Stimulated activated CD4-positive, alpha-beta T cell treated with anti-CD3 and anti-CD28 coated beads, Interleukin-15, amount 100 ng/mL, for 48 hours (primary cell): Measurements from ENCODE around the gene PTPRD.

Experiments
- DNase-seq, 2 donors: peaks; one replicate each; pipeline ENCODE4 v3.0.0-alpha.2; 2020; ENCODE audit warnings: low read depth in 2 of 2

PTPRD gene

DNA sequence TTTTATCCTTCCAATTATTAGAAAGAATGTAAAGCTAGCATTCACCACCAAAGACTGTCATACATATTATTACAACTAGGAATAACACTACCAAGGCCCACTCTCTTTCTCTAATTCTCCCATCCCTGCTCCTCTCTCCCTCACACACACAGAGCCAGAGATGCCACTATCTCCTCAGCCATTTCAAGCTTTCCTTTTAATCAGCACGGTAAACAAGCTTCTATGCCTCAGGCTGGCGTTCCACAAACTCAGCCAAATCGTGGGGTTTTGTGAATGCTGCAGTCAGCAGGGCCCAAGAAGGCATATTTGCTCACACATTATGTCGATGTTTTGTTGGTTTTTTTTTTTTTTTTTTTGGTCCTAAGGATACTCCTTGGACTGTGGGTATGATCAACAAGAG, 1833.3 kb downstream of the PTPRD start:
- DNase-seq, result no peak

GRCh38 chr9:8778356-8778755, 1834.4 kb downstream of the PTPRD start:
- no peak for DNase-seq

GRCh38 chr9:8772302-8772701, 1840.5 kb downstream of the PTPRD start:
- DNase-seq, result no peak

DNA sequence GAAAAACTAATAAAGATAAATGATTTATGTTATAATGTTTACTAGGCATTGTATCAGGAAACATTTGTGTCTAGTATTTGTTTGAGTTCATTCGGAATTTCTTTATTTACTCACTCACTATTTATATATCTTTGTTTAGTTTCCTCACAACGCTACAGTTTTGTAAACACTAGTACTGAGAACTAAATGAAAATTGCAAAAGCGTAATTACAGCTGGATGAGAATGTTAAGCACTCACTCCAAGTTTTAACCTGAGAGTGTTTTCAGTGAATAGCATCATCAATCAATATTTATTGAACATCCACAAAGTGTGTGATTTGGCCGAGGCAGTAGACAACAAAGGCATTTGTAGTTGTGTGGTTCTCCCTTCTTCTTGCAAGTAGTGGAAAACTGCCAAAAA, 1843.6 kb downstream of the PTPRD start:
- no peak for DNase-seq

- no peak for DNase-seq
Observed at GRCh38 chr9:8766096-8766495, 1846.7 kb downstream of the PTPRD start.

GRCh38 chr9:8764051-8764450, 1848.8 kb downstream of the PTPRD start:
- DNase-seq, result no peak

DNA sequence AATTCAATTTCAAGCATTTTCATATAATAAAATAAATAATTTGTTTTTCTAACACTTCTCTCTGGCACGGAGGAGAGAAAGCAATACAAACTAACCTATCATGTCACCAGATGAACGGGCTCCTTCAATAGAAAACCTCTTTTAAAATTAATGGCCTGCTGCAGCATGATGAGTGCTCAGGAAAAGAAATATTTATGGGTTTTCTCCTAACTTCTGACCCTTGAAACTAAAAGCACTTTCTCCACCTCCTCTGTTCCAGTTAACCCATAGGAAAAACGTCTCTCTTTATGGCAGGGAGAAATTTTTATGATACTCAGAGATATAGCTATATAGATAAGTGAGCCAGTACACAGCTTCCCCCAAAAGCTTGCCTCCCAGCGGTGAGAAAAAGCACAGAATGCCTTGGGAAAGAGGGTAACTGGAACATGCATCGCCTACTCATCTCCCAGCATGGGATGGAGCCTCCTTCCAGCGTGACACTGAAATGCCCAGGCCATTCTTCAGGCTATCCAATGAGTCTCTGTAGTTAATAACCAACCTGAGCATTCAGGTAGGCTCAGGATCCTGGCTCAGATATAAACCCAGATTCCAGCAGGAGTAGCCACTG, 1850.2 kb downstream of the PTPRD start:
- DNase-seq, result no peak

- DNase-seq, result no peak
Observed at GRCh38 chr9:8760000-8760767, 1852.6 kb downstream of the PTPRD start.

DNA sequence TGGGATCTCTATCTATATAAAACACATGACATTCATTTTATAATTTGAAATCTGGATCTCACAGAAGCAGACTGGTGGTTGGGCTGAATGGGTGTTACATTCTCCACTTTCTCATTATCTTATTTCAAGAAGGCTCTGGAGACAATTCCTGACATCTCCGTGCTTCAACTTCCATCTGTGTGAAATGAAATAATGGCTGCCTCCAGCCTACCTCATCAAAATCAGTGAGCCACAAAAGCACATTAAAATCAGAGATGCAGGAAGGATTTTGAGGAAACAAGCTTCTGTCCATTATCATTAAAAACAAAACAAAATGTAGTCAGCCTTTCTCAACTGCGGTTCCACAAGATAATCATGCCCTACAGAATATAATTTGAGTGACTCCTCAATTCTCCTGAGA, 1854.9 kb downstream of the PTPRD start:
- DNase-seq, result no peak

- no peak for DNase-seq
Observed at GRCh38 chr9:8754751-8755150, 1858.1 kb downstream of the PTPRD start.

DNA sequence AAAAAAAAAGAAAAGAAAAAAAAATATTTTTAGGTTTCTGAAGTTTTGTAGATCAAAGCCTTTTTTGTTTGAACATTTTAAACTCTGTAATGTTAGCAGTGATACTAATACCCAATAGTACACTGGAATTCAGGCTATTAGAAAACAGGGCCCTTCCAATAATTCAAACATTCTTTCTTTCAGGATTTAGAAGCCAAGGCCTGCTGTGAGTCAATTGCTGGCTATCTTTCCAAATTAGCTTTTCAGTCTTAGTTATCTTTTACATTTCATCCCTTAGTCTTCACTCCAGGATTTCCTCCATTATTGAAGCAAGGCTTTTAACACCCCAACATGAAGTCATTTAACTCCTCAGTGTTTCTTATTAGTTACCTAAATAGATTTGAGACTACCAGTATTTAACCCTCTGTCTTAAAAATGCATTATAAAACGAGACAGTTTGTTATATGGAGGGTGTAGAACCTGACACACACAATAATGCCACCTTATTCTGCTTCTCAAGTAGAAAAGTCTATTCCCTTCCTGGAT, 1861.3 kb downstream of the PTPRD start:
- DNase-seq, result no peak

DNA sequence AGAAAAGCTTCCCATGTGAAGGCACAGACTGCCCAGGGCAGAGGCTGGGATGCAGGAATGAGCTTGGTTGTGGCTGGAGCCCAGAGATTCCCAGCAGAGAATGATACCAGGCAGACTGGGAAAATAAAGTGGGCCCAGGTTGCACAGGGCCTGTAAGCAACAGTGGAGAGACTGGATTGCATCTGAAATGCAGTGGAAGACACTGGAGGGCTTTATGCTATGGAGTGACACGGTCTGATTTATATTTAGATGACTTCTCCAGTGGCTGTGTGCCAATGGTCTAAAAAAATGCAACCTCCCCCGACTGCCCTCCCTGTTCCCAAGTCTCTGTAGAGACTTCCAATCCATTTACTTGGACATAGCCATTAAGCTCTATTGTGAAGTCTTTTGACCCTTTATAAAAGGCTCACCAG, 1862.2 kb downstream of the PTPRD start:
- no peak for DNase-seq

GRCh38 chr9:8745347-8745746, 1867.5 kb downstream of the PTPRD start:
- no peak for DNase-seq

GRCh38 chr9:8738945-8739344, 1873.9 kb downstream of the PTPRD start:
- no peak for DNase-seq

- no peak for DNase-seq
Observed at GRCh38 chr9:8736805-8737204, 1876.0 kb downstream of the PTPRD start.

GRCh38 chr9:8734760-8735159, 1878.0 kb downstream of the PTPRD start:
- DNase-seq, result no peak

DNA sequence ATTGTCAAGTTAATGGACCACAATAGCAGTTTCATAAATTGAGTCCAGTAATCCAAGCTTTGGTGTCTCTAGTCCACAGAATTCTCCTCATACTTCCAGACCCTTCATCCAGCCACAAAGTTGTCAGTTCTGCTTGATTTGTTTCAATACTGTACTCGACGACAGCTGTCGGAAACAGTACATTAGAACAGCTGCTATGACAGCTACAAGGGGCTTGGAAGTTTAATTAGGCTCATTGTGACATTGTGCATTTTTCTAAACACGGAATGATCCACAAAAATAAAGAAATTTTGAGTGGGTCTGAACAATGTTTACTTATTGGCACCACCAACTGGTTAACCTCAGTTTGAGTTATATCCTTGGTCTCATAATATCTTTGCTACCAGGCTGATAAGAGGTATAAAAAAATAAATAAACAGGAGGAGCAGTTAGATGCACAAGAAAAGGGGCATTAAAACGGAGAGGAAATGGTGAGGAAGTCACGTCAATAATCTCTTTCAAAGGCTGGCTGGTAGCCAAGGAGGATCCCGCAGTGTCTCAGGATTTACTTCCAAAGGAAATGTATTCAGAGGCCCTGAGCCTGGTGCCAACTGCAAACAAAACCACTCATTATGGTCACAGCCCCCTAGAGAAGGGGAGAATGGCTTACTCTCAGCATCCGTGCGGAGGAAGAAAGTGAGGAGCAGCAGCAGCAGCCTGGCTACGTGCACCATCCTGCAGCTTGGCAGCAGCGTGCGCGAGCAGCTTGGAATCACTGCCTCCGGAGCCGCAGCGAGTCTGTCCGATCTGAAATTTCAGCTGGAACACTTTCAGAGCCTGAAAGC, 1879.5 kb downstream of the PTPRD start:
- no peak for DNase-seq

DNA sequence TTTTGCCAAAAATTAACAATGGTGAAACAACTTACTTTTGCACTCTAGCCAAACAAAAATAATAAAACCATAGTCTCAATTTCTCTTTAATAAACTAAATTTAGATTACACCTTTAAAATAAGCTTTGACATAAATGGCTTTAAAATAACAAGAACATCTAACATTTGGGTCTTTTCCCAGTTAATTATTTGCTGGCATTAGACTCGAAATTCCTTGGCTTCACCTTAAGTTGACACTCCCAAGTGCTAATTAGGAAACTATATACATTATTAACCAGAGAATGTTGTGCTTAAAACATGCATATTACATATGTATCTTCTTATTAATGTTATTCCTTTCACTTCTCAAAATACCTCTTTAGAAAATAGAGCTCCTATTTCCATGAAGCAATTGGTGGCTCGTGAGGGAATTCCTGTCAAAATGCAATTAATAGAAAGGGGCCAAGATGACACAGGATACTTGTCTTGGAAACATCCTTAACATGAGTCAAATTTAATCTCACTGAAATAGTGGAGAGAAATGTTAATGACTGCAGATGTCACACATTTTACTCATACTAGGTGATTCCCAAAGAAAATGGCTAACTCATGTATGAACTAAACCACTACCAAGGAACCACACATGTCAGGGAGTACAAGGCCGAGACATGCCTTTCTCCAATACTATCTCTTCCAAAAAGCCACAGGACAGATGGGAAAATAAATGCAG, 1880.3 kb downstream of the PTPRD start:
- DNase-seq, result no peak

- DNase-seq, result no peak
Observed at GRCh38 chr9:8730618-8731017, 1882.2 kb downstream of the PTPRD start.

GRCh38 chr9:8728910-8729309, 1883.9 kb downstream of the PTPRD start:
- no peak for DNase-seq

DNA sequence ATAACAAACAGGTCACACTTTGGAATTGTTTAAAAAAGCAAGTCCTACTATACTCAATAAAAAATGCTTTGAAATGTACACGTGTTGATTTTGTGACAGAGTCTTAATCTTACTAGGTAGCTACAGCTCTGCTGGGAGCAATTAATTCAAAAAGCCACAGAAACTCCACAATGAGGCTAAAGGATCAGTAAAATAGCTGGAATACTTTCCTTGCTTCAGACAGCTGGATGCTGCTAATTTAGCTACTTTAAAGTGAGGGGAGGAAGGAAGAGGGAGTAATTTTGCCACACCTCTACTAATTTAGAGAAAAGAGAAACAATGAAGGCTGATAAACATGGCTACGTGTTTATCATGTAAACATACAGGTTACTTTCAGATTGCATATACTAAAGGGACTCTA, 1885.6 kb downstream of the PTPRD start:
- DNase-seq, result no peak

DNA sequence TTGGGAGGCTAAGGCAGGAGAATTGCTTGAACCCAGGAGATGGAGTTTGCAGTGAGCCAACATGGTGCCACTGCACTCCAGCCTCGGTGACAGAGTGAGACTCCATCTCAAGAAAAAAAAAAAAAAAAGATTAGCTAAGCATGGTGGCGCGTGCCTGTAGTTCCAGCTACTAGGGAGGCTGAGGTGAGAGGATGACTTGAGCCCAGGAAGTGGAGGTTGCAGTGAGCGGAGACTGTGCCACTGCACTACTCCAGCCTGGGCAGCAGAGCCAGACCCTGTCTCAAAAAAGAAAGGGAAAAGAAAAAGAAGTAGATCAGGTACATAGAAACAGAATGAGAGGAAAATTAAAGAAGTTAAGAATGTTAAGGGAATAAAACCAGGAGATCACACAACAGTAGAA, 1886.1 kb downstream of the PTPRD start:
- no peak for DNase-seq
